HepG2 (cell line): ENCODE results near the gene PROX1. TPM values are rescaled to one million over a fixed set of nuclear protein-coding genes. Genes with fewer than 3 reads are reported as not detected.
A peak's percentile ranks its signal among the peaks of the same experiment; 100 is the strongest.

Experiments used
- BRD4 ChIP-seq: sonication (generic); formaldehyde crosslinking; IDR thresholded peaks from 2 replicates; pipeline ENCODE4 v1.4.0; 2020; ENCODE audit warnings: missing genetic modification reagents
- FOXO1 ChIP-seq: sonication (generic); formaldehyde crosslinking; IDR thresholded peaks from 2 replicates; pipeline ENCODE4 v1.4.0; 2020; ENCODE audit warnings: missing genetic modification reagents
- FOXP1 ChIP-seq, 2 experiments: fragments of 450-650 bp in 1 of 2; IDR thresholded peaks; 2 replicates each; pipeline ENCODE4 v1.6.1; 2017 to 2018; ENCODE audit warnings: antibody characterized with exemption in 1 of 2
- HNF4A ChIP-seq: sonication (generic); formaldehyde crosslinking; IDR thresholded peaks from 2 replicates; pipeline ENCODE4 v1.4.0; 2020; ENCODE audit warnings: missing genetic modification reagents
- HOXD1 ChIP-seq: sonication (generic); formaldehyde crosslinking; IDR thresholded peaks from 2 replicates; pipeline ENCODE4 v1.5.0; 2020; ENCODE audit warnings: missing genetic modification reagents
- IRF2 ChIP-seq: IDR thresholded peaks from 2 replicates; pipeline ENCODE4 v1.6.1; 2018; ENCODE audit warnings: missing genetic modification reagents, missing compliant biosample characterization
- LBX2 ChIP-seq: sonication (generic); formaldehyde crosslinking; IDR thresholded peaks from 2 replicates; pipeline ENCODE4 v1.5.0; 2020; ENCODE audit warnings: missing genetic modification reagents, mild to moderate bottlenecking, borderline replicate concordance
- MED1 ChIP-seq: sonication (generic); formaldehyde crosslinking; IDR thresholded peaks from 2 replicates; pipeline ENCODE4 v1.4.0; 2020; ENCODE audit warnings: missing genetic modification reagents
- MEF2D ChIP-seq: sonication (generic); formaldehyde crosslinking; IDR thresholded peaks from 2 replicates; pipeline ENCODE4 v1.5.1; 2020; ENCODE audit warnings: mild to moderate bottlenecking, missing genetic modification reagents
- NCOA2 ChIP-seq: sonication (generic); formaldehyde crosslinking; IDR thresholded peaks from 2 replicates; pipeline ENCODE4 v1.8.0; 2022; ENCODE audit warnings: inconsistent platforms
- POLR2G ChIP-seq: fragments of 200-400 bp; formaldehyde crosslinking; IDR thresholded peaks from 2 replicates; pipeline ENCODE4 v1.6.1; 2018; ENCODE audit warnings: mild to moderate bottlenecking, low read depth, low read length, moderate library complexity
- SKI ChIP-seq: fragments of 450-650 bp; IDR thresholded peaks from one replicate; pipeline ENCODE4 v1.6.1; 2018; ENCODE audit warnings: mild to moderate bottlenecking; ENCODE audit not compliant: partially characterized antibody
- SRY ChIP-seq: sonication (generic); formaldehyde crosslinking; IDR thresholded peaks from 2 replicates; pipeline ENCODE4 v1.8.0; 2022; ENCODE audit warnings: mild to moderate bottlenecking, missing genetic modification reagents
- ZFP62 ChIP-seq: sonication (generic); formaldehyde crosslinking; IDR thresholded peaks from 2 replicates; pipeline ENCODE4 v1.4.0; 2020; ENCODE audit warnings: missing genetic modification reagents
- ZGPAT ChIP-seq: IDR thresholded peaks from 2 replicates; pipeline ENCODE4 v1.6.1; 2016; ENCODE audit warnings: mild to moderate bottlenecking
- ZNF232 ChIP-seq: sonication (generic); formaldehyde crosslinking; IDR thresholded peaks from 2 replicates; pipeline ENCODE4 v1.4.0; 2020; ENCODE audit warnings: missing genetic modification reagents, borderline replicate concordance
- polyA plus RNA-seq, 8 experiments: library from polyadenylated mRNA; depleted of rRNA in 3 of 8; stranded (reverse) in 7 of 8; unstranded in 1 of 8; fragments of >200 nt; fragmentation: Illumina TruSeq in 4 of 8; extraction: Trizol in 4 of 8; gene quantifications; 2 replicates each; pipeline versions ENCODE4 v1.2.1 to v1.2.3, GENCODE V29; 2011 to 2016; ENCODE audit warnings: low read depth in 4 of 8, missing spikeins in 1 of 8, mixed read lengths in 1 of 8; ENCODE audit not compliant: insufficient read depth in 1 of 8
- total RNA-seq, 5 experiments: library from RNA; depleted of rRNA; stranded (reverse); fragments of >200 nt; fragmentation: Illumina TruSeq; extraction: Trizol; gene quantifications; 2 replicates each; pipeline ENCODE4 v1.2.3, GENCODE V29; 2016; ENCODE audit warnings: low read depth in 1 of 5
- TF ChIP-seq, protein P1 (sequence below): IDR thresholded peaks from 2 replicates; pipeline ENCODE4 v1.6.1; 2016; ENCODE audit warnings: low read depth, control low read depth
- TF ChIP-seq, protein P2 (sequence below): sonication (generic); formaldehyde crosslinking; IDR thresholded peaks from 2 replicates; pipeline ENCODE4 v1.8.0; 2022; ENCODE audit warnings: missing genetic modification reagents, mild to moderate bottlenecking, inconsistent platforms, borderline replicate concordance
- TF ChIP-seq, protein P3 (sequence below): IDR thresholded peaks from 2 replicates; pipeline ENCODE4 v1.6.1; 2012; ENCODE audit warnings: inconsistent platforms
- TF ChIP-seq, protein P4 (sequence below): sonication (generic); formaldehyde crosslinking; IDR thresholded peaks from 2 replicates; pipeline ENCODE4 v1.4.0; 2020; ENCODE audit warnings: missing genetic modification reagents

PROX1 gene
- total and polyA plus RNA-seq, 2 of the 13 experiments (the other 11 are each of a cell fraction or from before 2014, with no cell fraction given) = 12.3 to 30.2 TPM

- TF ChIP-seq, protein P1, sequence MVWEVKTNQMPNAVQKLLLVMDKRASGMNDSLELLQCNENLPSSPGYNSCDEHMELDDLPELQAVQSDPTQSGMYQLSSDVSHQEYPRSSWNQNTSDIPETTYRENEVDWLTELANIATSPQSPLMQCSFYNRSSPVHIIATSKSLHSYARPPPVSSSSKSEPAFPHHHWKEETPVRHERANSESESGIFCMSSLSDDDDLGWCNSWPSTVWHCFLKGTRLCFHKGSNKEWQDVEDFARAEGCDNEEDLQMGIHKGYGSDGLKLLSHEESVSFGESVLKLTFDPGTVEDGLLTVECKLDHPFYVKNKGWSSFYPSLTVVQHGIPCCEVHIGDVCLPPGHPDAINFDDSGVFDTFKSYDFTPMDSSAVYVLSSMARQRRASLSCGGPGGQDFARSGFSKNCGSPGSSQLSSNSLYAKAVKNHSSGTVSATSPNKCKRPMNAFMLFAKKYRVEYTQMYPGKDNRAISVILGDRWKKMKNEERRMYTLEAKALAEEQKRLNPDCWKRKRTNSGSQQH = no peak
- no peak for TF ChIP-seq SRY
- TF ChIP-seq, protein P2, sequence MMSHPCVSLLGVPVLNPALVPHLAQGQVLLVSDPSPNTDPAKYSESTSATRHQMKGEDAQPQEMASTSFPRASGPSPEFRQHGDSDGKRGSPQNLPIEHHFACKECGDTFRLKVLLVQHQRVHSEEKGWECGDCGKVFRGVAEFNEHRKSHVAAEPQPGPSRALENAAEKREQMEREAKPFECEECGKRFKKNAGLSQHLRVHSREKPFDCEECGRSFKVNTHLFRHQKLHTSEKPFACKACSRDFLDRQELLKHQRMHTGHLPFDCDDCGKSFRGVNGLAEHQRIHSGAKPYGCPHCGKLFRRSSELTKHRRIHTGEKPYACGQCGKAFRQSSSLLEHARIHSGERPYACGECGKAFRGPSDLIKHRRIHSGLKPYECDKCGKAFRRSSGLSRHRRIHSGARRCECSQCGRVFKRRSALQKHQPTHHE (CRISPR knock-in tag) = no peak
- TF ChIP-seq BRD4 (CRISPR knock-in tag) = 0 out of 2 replicates have a peak, but pooled peaks have one; percentile 66
- TF ChIP-seq MED1 (CRISPR knock-in tag) = peak; percentile 79
- TF ChIP-seq SKI = peak; percentile 71
- TF ChIP-seq IRF2 (CRISPR knock-in tag) = peak; percentile 28; the same call in 1 of the 2 replicates
- TF ChIP-seq FOXP1 (IDR thresholded peaks at IDR 0.05) = no peak
- TF ChIP-seq FOXP1 (CRISPR knock-in tag; IDR thresholded peaks at IDR 0.05) = peak; percentile 50
- TF ChIP-seq POLR2G = no peak
- TF ChIP-seq, protein P3, sequence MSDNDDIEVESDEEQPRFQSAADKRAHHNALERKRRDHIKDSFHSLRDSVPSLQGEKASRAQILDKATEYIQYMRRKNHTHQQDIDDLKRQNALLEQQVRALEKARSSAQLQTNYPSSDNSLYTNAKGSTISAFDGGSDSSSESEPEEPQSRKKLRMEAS = peak; percentile 36; the same call in 1 of the 2 replicates
- TF ChIP-seq NCOA2 (CRISPR knock-in tag) = peak; percentile 82
- peak; percentile 76 for TF ChIP-seq HNF4A
- TF ChIP-seq LBX2 (CRISPR knock-in tag) = no peak
- peak; percentile 56; the same call in 1 of the 2 replicates for TF ChIP-seq FOXO1 (CRISPR knock-in tag)
- TF ChIP-seq, protein P4, sequence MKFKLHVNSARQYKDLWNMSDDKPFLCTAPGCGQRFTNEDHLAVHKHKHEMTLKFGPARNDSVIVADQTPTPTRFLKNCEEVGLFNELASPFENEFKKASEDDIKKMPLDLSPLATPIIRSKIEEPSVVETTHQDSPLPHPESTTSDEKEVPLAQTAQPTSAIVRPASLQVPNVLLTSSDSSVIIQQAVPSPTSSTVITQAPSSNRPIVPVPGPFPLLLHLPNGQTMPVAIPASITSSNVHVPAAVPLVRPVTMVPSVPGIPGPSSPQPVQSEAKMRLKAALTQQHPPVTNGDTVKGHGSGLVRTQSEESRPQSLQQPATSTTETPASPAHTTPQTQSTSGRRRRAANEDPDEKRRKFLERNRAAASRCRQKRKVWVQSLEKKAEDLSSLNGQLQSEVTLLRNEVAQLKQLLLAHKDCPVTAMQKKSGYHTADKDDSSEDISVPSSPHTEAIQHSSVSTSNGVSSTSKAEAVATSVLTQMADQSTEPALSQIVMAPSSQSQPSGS (CRISPR knock-in tag) = peak; percentile 50; the same call in 1 of the 2 replicates
- no peak for TF ChIP-seq HOXD1 (CRISPR knock-in tag)
- peak; percentile 73 for TF ChIP-seq MEF2D (CRISPR knock-in tag)
- TF ChIP-seq ZGPAT (CRISPR knock-in tag) = peak; percentile 71
- peak; percentile 64; the same call in 1 of the 2 replicates for TF ChIP-seq ZNF232 (CRISPR knock-in tag)
- no peak for TF ChIP-seq ZFP62
These were observed 56.9 kb downstream of the PROX1 start (continued) for GRCh38 chr1:214044438-214045214.
